Measurements from ENCODE around the gene FBLN2. TPM values are rescaled to one million over a fixed set of nuclear protein-coding genes. Genes with fewer than 3 reads are reported as not detected.

FBLN2 gene
- total RNA-seq, 1 experiment from 2014 or later: 0.05 TPM

DNA sequence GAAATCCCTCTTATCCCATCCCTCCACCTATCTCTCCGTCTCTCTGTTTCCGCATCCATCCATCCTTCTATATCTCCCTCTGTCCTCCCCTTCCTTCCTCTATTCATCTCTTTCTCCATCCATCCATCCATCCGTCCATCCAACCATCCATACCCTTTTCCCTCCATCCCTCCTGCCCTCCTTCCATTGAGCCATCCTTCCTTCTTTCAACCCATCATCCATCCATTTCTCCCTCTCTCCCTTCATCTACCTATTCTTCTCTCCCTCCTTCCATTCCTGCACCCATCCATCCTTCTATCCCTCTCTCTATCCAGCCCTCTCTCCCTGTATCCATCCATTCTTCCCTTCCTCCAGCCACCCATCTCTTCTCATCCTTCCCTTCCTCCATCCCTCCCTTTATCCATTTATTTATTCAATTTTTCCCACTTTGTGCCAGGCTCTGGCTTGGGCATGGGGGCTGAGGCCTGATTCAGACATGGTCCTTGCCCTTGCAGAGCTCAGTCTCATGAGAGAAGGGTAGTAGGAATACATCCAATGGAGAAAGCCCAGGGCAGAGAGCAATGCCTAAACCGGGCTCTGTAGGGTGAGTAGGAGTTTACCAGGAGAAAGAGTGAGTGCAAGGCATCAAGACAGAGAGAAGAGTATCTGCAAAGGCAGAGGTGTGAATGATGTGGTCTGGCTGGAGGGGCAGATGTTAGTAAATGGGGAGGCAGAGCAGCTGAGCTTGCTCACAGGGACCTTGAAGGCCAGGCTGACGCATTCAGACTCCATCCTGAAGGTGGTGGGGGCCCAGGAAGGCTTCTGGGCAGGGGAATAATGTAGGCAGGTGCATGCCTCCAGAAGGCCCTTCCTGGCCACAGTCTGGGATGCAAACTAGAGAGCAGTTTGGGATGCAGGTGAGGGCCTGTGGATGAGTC, 19.5 kb upstream of the FBLN2 start:
- no peak for DNase-seq (ENCODE audit: low read depth)

GRCh38 chr3:13530241-13531009, 18.5 kb upstream of the FBLN2 start:
- DNase-seq (ENCODE audit: low read depth): no peak

DNA sequence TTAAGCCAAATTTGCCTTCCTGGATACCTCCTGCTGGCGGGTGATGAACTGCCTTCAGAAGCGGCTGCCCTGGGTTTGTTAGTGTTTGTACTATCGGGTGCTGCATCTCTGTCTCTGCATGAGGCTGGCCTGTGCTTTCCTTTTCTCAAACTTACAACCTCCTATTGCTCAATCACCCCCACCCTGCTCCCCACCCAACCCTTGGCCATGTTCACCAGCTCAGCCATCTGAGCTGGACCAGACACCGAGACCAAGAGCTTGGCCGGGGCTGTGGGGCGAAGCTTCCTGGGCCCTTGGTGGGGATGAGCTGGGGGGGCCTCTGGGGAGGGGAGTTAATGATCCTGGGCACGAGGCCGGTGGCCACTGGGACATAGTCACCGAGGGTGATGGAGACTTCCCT, 16.8 kb upstream of the FBLN2 start:
- no peak for DNase-seq (ENCODE audit: low read depth)

DNA sequence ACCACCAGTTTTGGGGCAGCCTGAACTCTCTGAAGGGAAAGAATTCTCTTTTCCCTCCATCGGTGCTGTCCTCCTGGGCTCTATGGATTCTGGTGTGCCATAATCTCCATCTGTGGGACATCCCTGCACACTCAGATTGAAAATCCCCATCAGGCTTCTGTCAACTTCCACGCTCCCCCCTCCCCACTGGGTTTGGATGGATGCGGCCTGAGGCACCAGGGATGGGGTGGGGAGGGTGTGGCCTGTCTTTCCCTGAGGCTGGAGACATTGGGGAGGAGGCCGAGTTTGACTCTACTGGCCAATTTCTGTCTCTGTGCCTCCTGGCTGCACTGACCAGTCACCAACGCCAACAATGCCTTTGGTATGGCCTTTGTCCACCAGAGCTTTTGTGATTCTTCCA, 16.3 kb upstream of the FBLN2 start:
- DNase-seq (ENCODE audit: low read depth): no peak

DNA sequence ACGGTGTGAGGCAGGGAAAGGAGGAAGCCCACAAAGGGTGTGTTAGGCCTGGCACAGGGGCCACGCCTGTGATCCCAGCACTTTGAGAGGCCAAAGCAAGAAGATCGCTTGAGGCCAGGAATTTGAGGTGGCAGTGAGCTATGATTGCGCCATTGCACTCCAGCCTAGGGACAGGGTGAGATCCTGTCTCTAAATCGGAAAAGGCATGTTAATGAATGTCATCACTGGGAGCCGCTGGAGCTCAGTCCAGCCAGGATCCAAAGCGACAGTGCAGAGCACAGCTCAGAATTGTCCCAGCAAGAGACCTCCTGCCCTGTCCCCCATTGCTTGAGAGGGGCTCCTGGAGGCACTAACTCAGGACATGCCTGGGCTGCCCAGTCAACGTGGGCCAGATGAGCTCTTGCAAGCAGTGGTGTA, 15.0 kb upstream of the FBLN2 start:
- no peak for DNase-seq (ENCODE audit: low read depth)

- DNase-seq (ENCODE audit: low read depth): no peak
Observed at GRCh38 chr3:13535526-13535875, 13.4 kb upstream of the FBLN2 start.

DNA sequence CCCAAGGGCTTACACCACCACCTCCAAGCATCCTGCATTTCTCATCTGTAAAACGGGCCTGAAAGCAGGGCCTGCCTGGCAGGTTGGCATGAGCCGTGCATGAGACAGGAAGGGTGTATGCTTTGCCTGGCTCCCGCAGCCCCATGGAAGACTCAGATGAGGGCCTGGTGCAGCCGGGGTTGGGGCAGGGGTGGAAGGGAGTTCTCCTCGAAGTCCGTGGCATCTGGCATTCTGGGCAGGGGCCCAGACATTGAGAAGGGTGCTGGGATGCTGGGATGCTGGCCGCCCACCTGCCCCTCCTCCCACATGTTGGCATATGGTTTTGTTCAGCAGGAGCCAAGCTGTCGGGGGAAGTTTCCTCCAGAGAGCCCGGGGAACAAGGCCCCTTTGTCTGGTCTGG, 13.0 kb upstream of the FBLN2 start:
- no peak for DNase-seq (ENCODE audit: low read depth)

DNA sequence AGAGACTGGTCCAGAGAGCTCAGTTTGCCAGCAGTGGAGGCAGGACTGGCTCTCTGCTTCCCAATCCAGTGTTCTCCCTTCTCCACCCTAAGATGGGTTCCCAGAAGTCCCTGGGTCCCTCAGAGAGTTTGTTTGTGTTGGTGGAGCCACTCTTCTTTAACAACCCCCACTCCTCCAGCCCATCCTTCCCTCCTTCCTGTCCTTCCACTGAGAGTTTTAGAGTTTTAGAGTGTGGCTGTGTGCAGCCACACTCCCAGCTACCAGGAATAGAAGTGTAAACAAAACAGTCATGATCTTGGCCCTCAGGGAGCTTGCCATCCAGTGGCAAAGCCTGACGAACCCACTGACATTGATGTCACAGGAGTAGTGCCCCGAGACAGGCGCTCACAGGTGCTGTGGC, 12.5 kb upstream of the FBLN2 start:
- DNase-seq (ENCODE audit: low read depth): no peak

GRCh38 chr3:13536832-13537231, 12.1 kb upstream of the FBLN2 start:
- DNase-seq (ENCODE audit: low read depth): no peak

- no peak for DNase-seq (ENCODE audit: low read depth)
Observed at GRCh38 chr3:13537244-13537908, 11.5 kb upstream of the FBLN2 start.

DNA sequence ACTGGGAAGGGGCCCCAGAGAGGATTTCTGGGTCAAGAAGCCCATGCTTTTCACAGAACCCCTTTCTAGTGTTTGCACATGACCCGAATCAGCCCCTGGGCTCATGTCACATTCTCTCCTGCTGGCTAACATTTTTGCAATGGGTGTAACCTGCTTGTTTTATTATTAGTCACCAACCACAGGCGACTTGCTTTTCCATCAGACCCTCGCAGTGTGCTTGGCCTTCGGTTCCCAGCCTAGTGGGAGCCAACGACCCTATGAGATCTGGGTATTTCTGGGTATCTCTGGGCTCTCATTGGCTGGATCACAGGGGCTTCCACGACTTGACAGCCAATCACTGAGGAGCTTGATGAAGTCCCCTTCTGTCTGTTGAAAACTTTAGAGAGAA, 11.0 kb upstream of the FBLN2 start:
- DNase-seq (ENCODE audit: low read depth): peak; percentile 91

DNA sequence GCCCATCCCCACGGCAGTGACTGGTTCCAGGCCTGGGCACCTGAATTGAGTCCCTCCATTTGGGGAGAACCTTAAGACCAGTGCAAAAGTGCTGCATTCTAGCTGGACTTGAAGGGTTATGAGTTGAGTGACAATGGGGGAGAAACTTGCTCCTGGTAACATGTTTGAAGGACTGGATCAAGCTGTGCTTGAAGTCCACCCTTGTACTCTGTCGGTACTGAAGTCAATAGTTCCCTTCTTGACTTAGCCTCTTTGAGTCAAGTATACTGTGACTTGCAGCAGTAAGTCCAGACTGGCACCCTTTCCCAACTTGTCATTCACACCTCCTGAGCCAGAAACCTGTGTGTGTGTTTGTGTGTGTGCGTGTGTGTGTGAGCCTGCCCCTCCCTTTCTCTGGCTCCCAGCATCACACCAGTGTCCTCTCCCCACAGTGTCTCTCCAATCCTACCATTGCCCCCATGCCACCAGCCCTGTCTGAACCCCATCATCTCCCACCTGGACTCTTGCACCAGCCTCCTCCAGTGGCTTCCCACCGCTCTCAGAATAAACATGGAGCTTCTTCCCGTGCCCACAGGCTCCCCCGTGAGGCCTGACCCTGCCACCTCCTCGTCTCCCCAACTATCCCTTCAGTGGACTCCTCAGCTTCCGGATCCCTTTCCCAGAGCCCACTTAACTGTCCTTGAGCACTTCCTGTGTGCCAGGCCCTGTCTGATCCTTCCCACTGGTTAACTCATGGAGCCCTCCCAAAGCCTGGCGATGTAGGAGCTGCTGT, 10.2 kb upstream of the FBLN2 start:
- no peak for DNase-seq (ENCODE audit: low read depth)

DNA sequence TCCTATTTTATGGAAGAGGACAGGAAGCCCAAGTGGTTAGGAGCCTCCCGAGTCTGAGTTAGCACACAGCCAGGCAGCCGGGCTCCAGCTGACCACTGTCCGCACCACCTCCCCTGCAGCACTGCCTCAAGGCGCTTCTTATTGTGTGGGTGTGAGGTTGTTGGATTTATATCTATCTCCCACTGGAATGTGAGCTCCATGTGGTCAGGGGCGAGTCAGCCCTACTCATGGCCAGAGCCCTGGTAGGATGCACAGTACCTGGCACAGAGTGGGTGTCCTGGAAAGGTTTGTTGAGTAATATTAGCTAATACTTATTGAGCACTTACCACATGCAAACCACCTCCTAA, 9.7 kb upstream of the FBLN2 start:
- peak; percentile 61 for DNase-seq (ENCODE audit: low read depth)

DNA sequence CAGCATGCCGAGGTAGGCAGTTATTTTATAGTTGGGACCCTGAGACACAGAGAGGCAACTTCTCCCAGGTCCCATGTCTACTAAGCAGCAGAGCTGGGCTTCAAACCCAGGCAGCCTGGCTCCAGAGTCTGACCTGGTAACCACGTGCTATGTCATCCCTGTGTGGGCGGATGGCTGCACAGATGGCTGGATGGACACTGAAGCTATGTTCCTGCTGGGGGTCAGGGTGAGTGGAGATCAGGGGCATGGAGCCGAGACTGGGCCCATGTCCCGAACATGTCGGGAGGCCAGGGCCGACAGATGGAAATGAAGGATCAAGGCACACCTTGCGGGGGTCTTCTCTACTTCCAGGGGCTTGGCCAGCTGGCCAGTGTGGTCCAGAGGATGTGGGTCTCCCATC, 9.3 kb upstream of the FBLN2 start:
- DNase-seq (ENCODE audit: low read depth): no peak

DNA sequence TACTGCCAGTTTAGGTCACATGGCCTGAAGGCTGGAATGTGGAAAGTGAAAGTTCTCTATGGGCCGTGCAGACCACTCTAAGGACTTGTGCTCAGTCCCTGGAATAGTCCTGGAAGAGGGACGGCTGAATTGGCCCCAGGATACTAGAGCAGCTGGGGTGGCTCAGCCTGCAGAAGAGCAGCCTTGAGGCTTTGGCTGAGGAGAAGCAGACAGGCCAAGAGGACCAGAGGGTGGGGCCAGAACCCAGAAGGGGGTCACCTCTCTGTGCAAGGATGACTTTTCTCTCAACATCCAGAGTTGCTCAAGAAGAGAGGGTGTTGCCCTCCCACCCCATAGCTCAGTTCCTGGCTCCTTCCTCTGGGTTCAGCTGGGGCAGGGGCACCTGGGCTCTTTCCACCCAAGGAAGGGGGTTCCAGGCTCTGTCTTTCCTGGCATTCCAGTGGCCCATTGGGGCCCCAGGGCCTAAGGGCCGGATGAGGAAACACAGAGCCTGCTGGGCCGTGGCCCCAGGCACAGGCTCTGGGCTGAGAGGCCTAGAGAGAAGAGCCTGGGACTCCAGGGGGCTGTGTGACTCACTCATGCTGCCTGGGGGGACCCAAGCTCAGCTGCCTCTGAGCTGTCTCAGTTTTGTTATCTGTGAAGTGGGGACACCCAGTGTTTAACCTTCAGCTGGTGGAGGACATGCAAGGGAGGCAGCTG, 8.5 kb upstream of the FBLN2 start:
- DNase-seq (ENCODE audit: low read depth): no peak

- DNase-seq (ENCODE audit: low read depth): no peak
Observed at GRCh38 chr3:13541691-13542090, 7.2 kb upstream of the FBLN2 start.

GRCh38 chr3:13542142-13542541, 6.8 kb upstream of the FBLN2 start:
- DNase-seq (ENCODE audit: low read depth): no peak

- DNase-seq (ENCODE audit: low read depth): peak; percentile 74
Observed at GRCh38 chr3:13543253-13543652, 5.7 kb upstream of the FBLN2 start.

DNA sequence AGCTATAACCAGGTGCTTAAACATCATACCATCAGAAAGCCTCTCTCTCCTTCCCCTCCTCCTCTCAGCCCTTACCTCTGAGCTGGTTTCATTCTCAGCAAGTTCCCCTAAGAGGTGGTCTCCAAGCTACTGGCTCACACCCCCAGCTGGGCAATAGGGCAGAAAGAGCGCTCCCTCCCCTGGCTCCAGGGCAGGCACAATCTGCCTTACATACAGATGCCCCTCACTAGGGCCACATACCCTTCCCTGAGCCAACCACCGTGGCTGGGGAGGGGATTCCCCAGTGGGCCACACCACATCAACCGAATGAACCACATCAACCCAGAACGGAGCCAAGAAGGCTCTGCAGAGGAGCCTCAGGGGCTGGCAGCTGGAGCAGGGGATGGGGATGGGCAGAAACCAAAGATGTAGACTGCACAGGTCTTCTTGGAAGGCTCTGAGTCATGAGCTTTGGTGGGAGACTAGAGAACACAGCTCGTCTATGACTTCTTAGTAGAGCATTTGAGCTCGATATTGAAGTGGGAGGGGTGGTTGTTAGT, 4.6 kb upstream of the FBLN2 start:
- peak; percentile 72 for DNase-seq (ENCODE audit: low read depth)

- DNase-seq (ENCODE audit: low read depth): no peak
Observed at GRCh38 chr3:13544951-13545651, 3.8 kb upstream of the FBLN2 start.

Measured in HT1080 (cell line).